ENCODE data around the gene EIF4G3. TPM values are rescaled to one million over a fixed set of nuclear protein-coding genes. Genes with fewer than 3 reads are reported as not detected.

The EIF4G3 gene
- polyA plus RNA-seq, 1 of the 3 experiments (the other 2 are of a cell fraction), result 32.0 TPM

DNA sequence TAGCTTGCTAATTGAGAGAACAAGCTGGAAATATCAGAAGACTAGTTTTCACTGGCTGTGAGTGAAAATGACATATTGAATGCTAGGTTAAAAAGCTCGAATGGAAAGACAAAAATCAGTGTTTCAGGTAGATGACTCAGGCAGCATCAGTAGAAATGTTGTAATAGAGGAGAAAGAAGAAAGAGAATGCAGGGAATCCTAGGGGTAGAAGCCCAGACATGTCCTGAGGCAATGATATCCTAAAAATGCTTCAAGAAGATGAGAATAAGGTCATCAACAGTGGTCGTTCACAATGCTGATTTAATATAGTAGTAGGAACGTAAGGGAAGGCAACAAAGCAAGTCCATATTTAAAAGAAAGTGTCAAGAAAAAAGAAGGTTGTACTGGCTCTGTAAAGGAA, 292.9 kb downstream of the EIF4G3 start:
- peak overlapping the region in 1 of 2 experiments; percentile 31; a peak in 2 of 4 replicates for H3K27ac ChIP-seq (ENCODE audit: low read depth in 2 of 2, low read length in 1 of 2)
- H3K9me3 ChIP-seq, result no peaks in the 10 kb centered on the region
- H3K27me3 ChIP-seq (ENCODE audit: insufficient read depth), result no peaks in the 10 kb centered on the region
- no peaks in the 10 kb centered on the region for H3K9me2 ChIP-seq
- H3K4me1 ChIP-seq (ENCODE audit: control insufficient read depth in 1 of 2, insufficient read depth in 2 of 2, low read depth in 1 of 2, low read length in 1 of 2), result no peaks in the 10 kb centered on the region; a peak in 2 of 4 replicates
- peaks cover 8% of the 10 kb centered on the region for H3F3A ChIP-seq (replicated peaks; ENCODE audit: insufficient read depth)
- no peaks in the 10 kb centered on the region for H4K20me1 ChIP-seq (ENCODE audit: insufficient read depth)
- H3K79me2 ChIP-seq (ENCODE audit: insufficient read depth), result no peaks in the 10 kb centered on the region
- no peak for DNase-seq
- no peak overlapping the region for H3K9ac ChIP-seq
- no peak for TF ChIP-seq RXRA (IDR thresholded peaks at IDR 0.05; ENCODE audit: borderline replicate concordance, low read depth)
- no peak for TF ChIP-seq EP300 (IDR thresholded peaks at IDR 0.05; ENCODE audit: borderline replicate concordance in 1 of 2, low read depth in 1 of 2, low read length in 1 of 2)
- TF ChIP-seq REST (IDR thresholded peaks at IDR 0.05; ENCODE audit: low read depth, low read length), result no peak
- no peak for TF ChIP-seq MXI1 (IDR thresholded peaks at IDR 0.05; ENCODE audit: low read depth, low read length)
- TF ChIP-seq, protein P1, sequence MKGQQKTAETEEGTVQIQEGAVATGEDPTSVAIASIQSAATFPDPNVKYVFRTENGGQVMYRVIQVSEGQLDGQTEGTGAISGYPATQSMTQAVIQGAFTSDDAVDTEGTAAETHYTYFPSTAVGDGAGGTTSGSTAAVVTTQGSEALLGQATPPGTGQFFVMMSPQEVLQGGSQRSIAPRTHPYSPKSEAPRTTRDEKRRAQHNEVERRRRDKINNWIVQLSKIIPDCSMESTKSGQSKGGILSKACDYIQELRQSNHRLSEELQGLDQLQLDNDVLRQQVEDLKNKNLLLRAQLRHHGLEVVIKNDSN (IDR thresholded peaks at IDR 0.05; ENCODE audit: borderline replicate concordance, low read depth), result no peak
- no peak for TF ChIP-seq JUND (IDR thresholded peaks at IDR 0.05)
- TF ChIP-seq, protein P2, sequence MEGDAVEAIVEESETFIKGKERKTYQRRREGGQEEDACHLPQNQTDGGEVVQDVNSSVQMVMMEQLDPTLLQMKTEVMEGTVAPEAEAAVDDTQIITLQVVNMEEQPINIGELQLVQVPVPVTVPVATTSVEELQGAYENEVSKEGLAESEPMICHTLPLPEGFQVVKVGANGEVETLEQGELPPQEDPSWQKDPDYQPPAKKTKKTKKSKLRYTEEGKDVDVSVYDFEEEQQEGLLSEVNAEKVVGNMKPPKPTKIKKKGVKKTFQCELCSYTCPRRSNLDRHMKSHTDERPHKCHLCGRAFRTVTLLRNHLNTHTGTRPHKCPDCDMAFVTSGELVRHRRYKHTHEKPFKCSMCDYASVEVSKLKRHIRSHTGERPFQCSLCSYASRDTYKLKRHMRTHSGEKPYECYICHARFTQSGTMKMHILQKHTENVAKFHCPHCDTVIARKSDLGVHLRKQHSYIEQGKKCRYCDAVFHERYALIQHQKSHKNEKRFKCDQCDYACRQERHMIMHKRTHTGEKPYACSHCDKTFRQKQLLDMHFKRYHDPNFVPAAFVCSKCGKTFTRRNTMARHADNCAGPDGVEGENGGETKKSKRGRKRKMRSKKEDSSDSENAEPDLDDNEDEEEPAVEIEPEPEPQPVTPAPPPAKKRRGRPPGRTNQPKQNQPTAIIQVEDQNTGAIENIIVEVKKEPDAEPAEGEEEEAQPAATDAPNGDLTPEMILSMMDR (IDR thresholded peaks at IDR 0.05), result no peak
- TF ChIP-seq SMC3 (IDR thresholded peaks at IDR 0.05; ENCODE audit: low read depth, low read length), result no peak
- no peak for TF ChIP-seq RAD21 (IDR thresholded peaks at IDR 0.05; ENCODE audit: low read length)
- no peak for TF ChIP-seq USF2 (IDR thresholded peaks at IDR 0.05; ENCODE audit: borderline replicate concordance, low read depth, low read length)
- no peak for TF ChIP-seq ELF1 (IDR thresholded peaks at IDR 0.05)
- TF ChIP-seq NFIC (IDR thresholded peaks at IDR 0.05; ENCODE audit: borderline replicate concordance), result no peak
- TF ChIP-seq, protein P3, sequence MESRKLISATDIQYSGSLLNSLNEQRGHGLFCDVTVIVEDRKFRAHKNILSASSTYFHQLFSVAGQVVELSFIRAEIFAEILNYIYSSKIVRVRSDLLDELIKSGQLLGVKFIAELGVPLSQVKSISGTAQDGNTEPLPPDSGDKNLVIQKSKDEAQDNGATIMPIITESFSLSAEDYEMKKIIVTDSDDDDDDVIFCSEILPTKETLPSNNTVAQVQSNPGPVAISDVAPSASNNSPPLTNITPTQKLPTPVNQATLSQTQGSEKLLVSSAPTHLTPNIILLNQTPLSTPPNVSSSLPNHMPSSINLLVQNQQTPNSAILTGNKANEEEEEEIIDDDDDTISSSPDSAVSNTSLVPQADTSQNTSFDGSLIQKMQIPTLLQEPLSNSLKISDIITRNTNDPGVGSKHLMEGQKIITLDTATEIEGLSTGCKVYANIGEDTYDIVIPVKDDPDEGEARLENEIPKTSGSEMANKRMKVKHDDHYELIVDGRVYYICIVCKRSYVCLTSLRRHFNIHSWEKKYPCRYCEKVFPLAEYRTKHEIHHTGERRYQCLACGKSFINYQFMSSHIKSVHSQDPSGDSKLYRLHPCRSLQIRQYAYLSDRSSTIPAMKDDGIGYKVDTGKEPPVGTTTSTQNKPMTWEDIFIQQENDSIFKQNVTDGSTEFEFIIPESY (IDR thresholded peaks at IDR 0.05; ENCODE audit: borderline replicate concordance, low read depth), result no peak
- TF ChIP-seq, protein P4, sequence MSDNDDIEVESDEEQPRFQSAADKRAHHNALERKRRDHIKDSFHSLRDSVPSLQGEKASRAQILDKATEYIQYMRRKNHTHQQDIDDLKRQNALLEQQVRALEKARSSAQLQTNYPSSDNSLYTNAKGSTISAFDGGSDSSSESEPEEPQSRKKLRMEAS (IDR thresholded peaks at IDR 0.05; ENCODE audit: low read depth), result no peak
- TF ChIP-seq GATA2 (CRISPR knock-in tag; IDR thresholded peaks at IDR 0.05), result no peak
- no peak for TF ChIP-seq GABPA (IDR thresholded peaks at IDR 0.05; ENCODE audit: low read depth)
- 83% methylated on average over 3 of the region's 3 CpGs for WGBS (ENCODE audit: low lambda C conversion rate)
- POLR2A ChIA-PET, result no interaction called here
- no peak overlapping the region for H2AFZ ChIP-seq (ENCODE audit: low read depth)
- no peak overlapping the region for H3K4me3 ChIP-seq (ENCODE audit: low read depth in 2 of 2, low read length in 1 of 2)
- H3K36me3 ChIP-seq (replicated peaks in 1 of 2; ENCODE audit: control insufficient read depth in 1 of 2, insufficient read depth in 2 of 2, low read length in 1 of 2), result peaks cover 15 to 20% of the 10 kb centered on the region in 2 experiments
- no peak overlapping the region for H3K4me2 ChIP-seq
- CTCF ChIA-PET, result no interaction called here
